Prostate gland (tissue), 2 donors: ENCODE data around the gene CHIA. TPM values are rescaled to one million over a fixed set of nuclear protein-coding genes. Genes with fewer than 3 reads are reported as not detected.

Source experiments
- DNase-seq: peaks from one replicate; pipeline ENCODE4 v3.0.0-alpha.2; 2019; ENCODE audit warnings: low spot score
- H3K27ac ChIP-seq, 2 donors: fragments of 200-600 bp; sonication (generic); 2 replicates each; pipeline ENCODE4 v1.5.1; 2017 to 2019
- H3K27me3 ChIP-seq: fragments of 200-600 bp; sonication (generic); replicated peaks from 2 replicates; pipeline ENCODE4 v1.5.1; 2019; ENCODE audit not compliant: insufficient read depth
- H3K36me3 ChIP-seq, 2 donors: fragments of 200-600 bp; sonication (generic); 1 replicate in 1 of 2; 2 replicates in 1 of 2; pipeline versions ENCODE4 v1.5.1 to v1.8.1; 2017 to 2019
- H3K4me1 ChIP-seq: fragments of 200-600 bp; sonication (generic); replicated peaks from 2 replicates; pipeline ENCODE4 v1.5.1; 2019
- H3K4me3 ChIP-seq, 2 donors: fragments of 200-600 bp; sonication (generic); 2 replicates each; pipeline ENCODE4 v1.5.1; 2017 to 2019
- H3K9me3 ChIP-seq: fragments of 200-600 bp; sonication (generic); 2 replicates; pipeline ENCODE4 v1.5.1; 2017
- POLR2A ChIP-seq: fragments of 450-650 bp; IDR thresholded peaks from one replicate; pipeline ENCODE4 v1.6.1; 2016; ENCODE audit warnings: antibody characterized with exemption, mild to moderate bottlenecking
- POLR2AphosphoS5 ChIP-seq: sonication (generic); formaldehyde crosslinking; IDR thresholded peaks from one replicate; pipeline ENCODE4 v1.6.1; 2017; ENCODE audit warnings: antibody characterized with exemption
- WGBS: methylation state at CpG from one replicate; pipeline ENCODE4 v1.1.5; 2018; 5-methylcytosine and 5-hydroxymethylcytosine counted together
- intact Hi-C: fragments of 100-400 bp; cut with DNase I; formaldehyde crosslinking; loops from one replicate; pipeline ENCODE4 v1.14.2; 2022
- small RNA-seq, 2 donors: library from RNA; depleted of rRNA; stranded (forward); fragments of <200 nt; gene quantifications; one replicate each; pipeline ENCODE3, GENCODE V24; 2016
- total RNA-seq, 2 donors: library from RNA; depleted of rRNA; stranded (reverse); fragments of >200 nt; gene quantifications; one replicate each; pipeline ENCODE4 v1.1.0, GENCODE V29; 2016
- TF ChIP-seq, protein P1 (sequence below), 4 experiments: fragments of 200-600 bp in 2 of 4; fragments of 450-650 bp in 2 of 4; sonication (generic) in 2 of 4; IDR thresholded peaks; 1 replicate in 3 of 4; 2 replicates in 1 of 4; pipeline ENCODE4 v1.5.1; 2016 to 2019; ENCODE audit warnings: antibody characterized with exemption in 4 of 4, mild to moderate bottlenecking in 2 of 4, moderate library complexity in 2 of 4

The CHIA gene
- total RNA-seq, 2 donors from 2014 or later = not detected

DNA sequence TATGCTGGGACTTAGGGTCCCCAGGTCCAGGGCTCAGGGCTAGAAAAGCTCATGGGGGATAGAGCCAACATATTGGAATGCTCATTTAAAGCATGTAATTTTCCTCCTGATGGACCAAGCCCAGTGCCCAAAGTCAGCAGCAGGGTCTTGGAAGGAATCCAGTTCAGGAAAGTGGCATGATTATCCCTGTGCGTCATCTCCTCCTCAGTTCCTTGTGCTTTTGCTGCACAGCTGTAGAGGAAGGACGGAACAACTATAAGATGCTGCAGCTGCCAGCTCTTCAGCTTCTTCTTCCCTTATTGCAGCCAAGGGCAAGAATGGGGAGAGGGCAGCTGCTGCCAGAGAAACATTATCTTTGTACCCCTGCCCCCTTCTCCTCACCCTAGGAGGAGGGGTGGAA, 78.5 kb downstream of the CHIA start:
- 68% methylated on average over 2 of the region's 2 CpGs for WGBS
- no peak for DNase-seq
- Histone ChIP-seq H3K9me3 (no peaks in the 10 kb centered on the region), H3K27ac (no peak overlapping the region), H3K27me3 (no peaks in the 10 kb centered on the region), H3K36me3 (no peaks in the 10 kb centered on the region), H3K4me3 (no peak overlapping the region), H3K4me1 (no peaks in the 10 kb centered on the region)
- no peak for TF ChIP-seq POLR2AphosphoS5
- intact Hi-C loops = no loop called here

DNA sequence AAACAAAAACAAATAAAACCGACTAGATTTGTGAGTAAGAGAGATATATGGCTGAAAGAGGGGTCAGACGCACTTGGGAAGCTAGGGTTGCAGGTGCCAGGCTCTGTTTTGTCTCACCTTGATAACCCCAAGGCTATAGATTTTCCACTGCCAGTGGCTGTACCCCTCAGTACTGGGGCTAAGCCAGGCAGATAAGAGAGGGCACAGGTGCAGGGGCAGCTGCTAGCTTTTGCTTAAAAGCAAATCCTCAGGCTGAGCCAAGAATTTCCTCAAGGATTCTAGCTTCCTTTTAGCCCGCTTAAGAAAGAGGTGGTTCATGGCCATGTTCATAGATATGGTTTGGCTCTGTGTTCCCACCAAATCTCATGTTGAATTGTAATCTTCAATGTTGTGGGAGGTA, 79.0 kb downstream of the CHIA start:
- Histone ChIP-seq H3K36me3 (no peaks in the 10 kb centered on the region), H3K4me1 (no peaks in the 10 kb centered on the region), H3K4me3 (no peak overlapping the region), H3K27ac (no peak overlapping the region), H3K27me3 (no peaks in the 10 kb centered on the region), H3K9me3 (no peaks in the 10 kb centered on the region)
- TF ChIP-seq, protein P1, sequence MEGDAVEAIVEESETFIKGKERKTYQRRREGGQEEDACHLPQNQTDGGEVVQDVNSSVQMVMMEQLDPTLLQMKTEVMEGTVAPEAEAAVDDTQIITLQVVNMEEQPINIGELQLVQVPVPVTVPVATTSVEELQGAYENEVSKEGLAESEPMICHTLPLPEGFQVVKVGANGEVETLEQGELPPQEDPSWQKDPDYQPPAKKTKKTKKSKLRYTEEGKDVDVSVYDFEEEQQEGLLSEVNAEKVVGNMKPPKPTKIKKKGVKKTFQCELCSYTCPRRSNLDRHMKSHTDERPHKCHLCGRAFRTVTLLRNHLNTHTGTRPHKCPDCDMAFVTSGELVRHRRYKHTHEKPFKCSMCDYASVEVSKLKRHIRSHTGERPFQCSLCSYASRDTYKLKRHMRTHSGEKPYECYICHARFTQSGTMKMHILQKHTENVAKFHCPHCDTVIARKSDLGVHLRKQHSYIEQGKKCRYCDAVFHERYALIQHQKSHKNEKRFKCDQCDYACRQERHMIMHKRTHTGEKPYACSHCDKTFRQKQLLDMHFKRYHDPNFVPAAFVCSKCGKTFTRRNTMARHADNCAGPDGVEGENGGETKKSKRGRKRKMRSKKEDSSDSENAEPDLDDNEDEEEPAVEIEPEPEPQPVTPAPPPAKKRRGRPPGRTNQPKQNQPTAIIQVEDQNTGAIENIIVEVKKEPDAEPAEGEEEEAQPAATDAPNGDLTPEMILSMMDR (IDR thresholded peaks at IDR 0.05) = no peak
- no peak for TF ChIP-seq POLR2AphosphoS5
- no peak for TF ChIP-seq POLR2A
- intact Hi-C loops = no loop called here
- DNase-seq = no peak
- 75% methylated on average over 3 of the region's 3 CpGs for WGBS

Small RNA genes within 50 kb of the gene (small RNA-seq; reads per million reads assigned to genes)
- 0 reads per million in 2 donors for gene AL356387.2

Other genes starting within 250 kb of the CHIA start
- gene DRAM2, start 150.8 kb upstream of the CHIA start, total RNA-seq = 10 to 100 TPM; 33.3 to 47.8 TPM
- 10 to 100 TPM; 32.2 to 52.5 TPM for gene CEPT1, start 150.6 kb upstream of the CHIA start, total RNA-seq
- 10 to 100 TPM; 25.4 to 37.2 TPM for gene DENND2D, start 90.2 kb upstream of the CHIA start, total RNA-seq
- gene CHI3L2, start 63.1 kb upstream of the CHIA start, total RNA-seq = 10 to 100 TPM in 1 of 2 donors, under 1 TPM in 1; 0.82 to 10.6 TPM
- gene OVGP1, start 136.9 kb downstream of the CHIA start, total RNA-seq = 1 to 10 TPM; 2.9 to 3.5 TPM
- gene WDR77, start 158.4 kb downstream of the CHIA start, total RNA-seq = 10 to 100 TPM; 19.1 to 31.6 TPM
- 100 to 1,000 TPM; 144 to 192 TPM for gene ATP5PB, start 158.6 kb downstream of the CHIA start, total RNA-seq
- gene C1orf162, start 183.1 kb downstream of the CHIA start, total RNA-seq = 1 to 10 TPM; 3.2 to 9.6 TPM
- gene ADORA3, start 212.8 kb downstream of the CHIA start, total RNA-seq = 1 to 10 TPM; 2.0 to 2.9 TPM
- gene TMIGD3, start 212.8 kb downstream of the CHIA start, total RNA-seq = 10 to 100 TPM in 1 of 2 donors, under 1 TPM in 1; 0.64 to 11.4 TPM